ENCODE results near the gene MYO9A. TPM values are rescaled to one million over a fixed set of nuclear protein-coding genes. Genes with fewer than 3 reads are reported as not detected.

The MYO9A gene
- total RNA-seq, 2 donors from 2014 or later, result 27.1 to 30.5 TPM

DNA sequence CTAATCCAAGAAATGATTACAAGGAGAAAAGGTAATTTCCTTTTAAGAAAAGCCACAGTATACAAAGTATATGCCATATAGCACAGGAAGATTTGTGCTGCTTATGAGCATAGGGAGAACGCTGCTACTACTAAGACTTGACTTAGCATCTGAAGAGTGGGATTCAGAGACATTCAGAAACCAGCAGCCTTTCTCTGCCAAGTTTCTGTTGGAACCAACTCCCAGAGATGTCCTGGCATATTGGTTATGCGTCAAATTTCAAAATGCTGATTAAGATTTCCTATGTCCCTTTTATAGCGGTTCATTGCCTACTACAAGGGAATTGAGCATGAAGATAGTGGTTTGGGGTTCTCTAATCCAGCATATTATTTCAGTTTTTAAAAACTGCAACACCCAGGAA is 302.6 kb downstream of the MYO9A start:
- no peaks in the 10 kb centered on the region for H3K9me3 ChIP-seq (ENCODE audit: control insufficient read depth, low read length, poor library complexity, severe bottlenecking)
- H3K4me1 Mint-ChIP-seq, result no peaks in the 10 kb centered on the region
- ATAC-seq (no peak), DNase-seq (no peak)
- no peak overlapping the region for H3K4me3 Mint-ChIP-seq
- no peak overlapping the region for H3K27ac Mint-ChIP-seq
- H3K27me3 Mint-ChIP-seq, result no peaks in the 10 kb centered on the region
- no peaks in the 10 kb centered on the region for H3K36me3 Mint-ChIP-seq (ENCODE audit: low read depth)

- DNase-seq (no peak), ATAC-seq (no peak)
- H3K36me3 Mint-ChIP-seq (ENCODE audit: low read depth), result no peaks in the 10 kb centered on the region
- H3K9me3 ChIP-seq (ENCODE audit: control insufficient read depth, low read length, poor library complexity, severe bottlenecking), result no peaks in the 10 kb centered on the region
- no peak overlapping the region for H3K27ac Mint-ChIP-seq
- H3K4me3 Mint-ChIP-seq, result no peak overlapping the region
- H3K27me3 Mint-ChIP-seq, result no peaks in the 10 kb centered on the region
- no peaks in the 10 kb centered on the region for H3K4me1 Mint-ChIP-seq
Measured at GRCh38 chr15:71813723-71814470, 304.1 kb downstream of the MYO9A start.

DNA sequence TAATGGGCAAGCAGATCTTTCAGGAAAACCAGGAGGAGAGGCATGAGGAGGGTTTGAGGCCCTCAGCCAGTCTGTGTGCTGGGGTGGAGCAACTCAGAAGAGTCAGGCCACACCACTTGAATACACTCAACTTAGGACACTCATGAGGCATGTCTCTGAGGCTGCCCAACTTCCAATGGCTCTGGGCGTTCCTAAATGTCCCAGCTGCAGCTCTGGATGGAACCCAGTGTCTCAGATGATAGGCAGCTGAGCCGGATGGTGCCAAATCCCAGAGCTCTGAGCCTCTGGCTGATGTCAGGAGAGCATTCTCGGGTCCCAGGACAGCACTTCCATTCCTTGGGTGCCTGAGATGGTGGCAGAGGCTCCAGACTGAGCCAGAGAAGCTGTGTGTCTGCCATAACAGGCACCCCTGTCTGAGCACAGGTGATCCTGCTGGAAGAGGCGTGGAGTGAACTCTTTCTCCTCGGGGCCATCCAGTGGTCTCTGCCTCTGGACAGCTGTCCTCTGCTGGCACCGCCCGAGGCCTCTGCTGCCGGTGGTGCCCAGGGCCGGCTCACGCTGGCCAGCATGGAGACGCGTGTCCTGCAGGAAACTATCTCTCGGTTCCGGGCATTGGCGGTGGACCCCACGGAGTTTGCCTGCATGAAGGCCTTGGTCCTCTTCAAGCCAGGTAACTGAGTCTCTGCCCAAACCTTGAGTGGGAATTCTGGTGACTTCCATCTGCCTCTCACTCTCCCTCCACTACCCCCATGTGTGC is 304.8 kb downstream of the MYO9A start:
- Mint-ChIP-seq H3K4me3 (no peak overlapping the region), H3K27ac (no peak overlapping the region), H3K27me3 (peaks cover 4% of the 10 kb centered on the region)

DNA sequence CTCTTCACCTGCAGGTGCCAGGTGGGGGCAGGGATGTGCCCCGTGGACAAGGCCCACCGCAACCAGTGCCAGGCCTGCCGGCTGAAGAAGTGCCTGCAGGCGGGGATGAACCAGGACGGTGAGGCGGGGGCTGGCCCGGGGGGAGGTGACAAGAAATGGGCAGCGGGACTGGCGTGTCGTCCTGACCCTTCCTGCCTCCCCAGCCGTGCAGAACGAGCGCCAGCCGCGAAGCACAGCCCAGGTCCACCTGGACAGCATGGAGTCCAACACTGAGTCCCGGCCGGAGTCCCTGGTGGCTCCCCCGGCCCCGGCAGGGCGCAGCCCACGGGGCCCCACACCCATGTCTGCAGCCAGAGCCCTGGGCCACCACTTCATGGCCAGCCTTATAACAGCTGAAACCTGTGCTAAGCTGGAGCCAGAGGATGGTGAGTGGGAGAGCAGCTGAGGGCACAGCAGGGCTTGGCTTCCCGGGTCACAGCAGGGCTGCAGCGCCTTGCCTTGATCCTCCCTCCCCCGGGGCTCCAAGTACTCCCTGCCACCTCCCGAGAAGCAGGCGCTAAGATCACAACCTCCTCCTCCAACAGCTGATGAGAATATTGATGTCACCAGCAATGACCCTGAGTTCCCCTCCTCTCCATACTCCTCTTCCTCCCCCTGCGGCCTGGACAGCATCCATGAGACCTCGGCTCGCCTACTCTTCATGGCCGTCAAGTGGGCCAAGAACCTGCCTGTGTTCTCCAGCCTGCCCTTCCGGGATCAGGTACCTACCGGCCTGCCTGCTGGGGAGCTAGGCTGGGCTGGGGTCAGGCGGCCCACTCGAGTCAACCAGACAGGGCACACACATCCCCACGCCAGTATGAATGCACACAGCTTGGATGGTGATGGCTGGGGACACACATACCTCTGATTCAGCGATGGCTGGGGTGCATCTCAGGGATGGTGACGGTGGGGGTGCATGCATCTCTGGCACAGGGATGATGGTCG is 305.9 kb downstream of the MYO9A start:
- peaks cover 15% of the 10 kb centered on the region for H3K27me3 Mint-ChIP-seq
- H3K36me3 Mint-ChIP-seq (ENCODE audit: low read depth), result no peaks in the 10 kb centered on the region
- H3K4me3 Mint-ChIP-seq, result no peak overlapping the region
- no peak for ATAC-seq
- no peak for DNase-seq
- no peaks in the 10 kb centered on the region for H3K4me1 Mint-ChIP-seq
- no peaks in the 10 kb centered on the region for H3K9me3 ChIP-seq (ENCODE audit: control insufficient read depth, low read length, poor library complexity, severe bottlenecking)
- no peak overlapping the region for H3K27ac Mint-ChIP-seq

More for the DNA sequence above, 304.8 kb downstream of the MYO9A start:
- no peaks in the 10 kb centered on the region for H3K9me3 ChIP-seq (ENCODE audit: control insufficient read depth, low read length, poor library complexity, severe bottlenecking)
- ATAC-seq (no peak), DNase-seq (no peak)
- Mint-ChIP-seq H3K4me1 (no peaks in the 10 kb centered on the region), H3K36me3 (ENCODE audit: low read depth) (no peaks in the 10 kb centered on the region)

DNA sequence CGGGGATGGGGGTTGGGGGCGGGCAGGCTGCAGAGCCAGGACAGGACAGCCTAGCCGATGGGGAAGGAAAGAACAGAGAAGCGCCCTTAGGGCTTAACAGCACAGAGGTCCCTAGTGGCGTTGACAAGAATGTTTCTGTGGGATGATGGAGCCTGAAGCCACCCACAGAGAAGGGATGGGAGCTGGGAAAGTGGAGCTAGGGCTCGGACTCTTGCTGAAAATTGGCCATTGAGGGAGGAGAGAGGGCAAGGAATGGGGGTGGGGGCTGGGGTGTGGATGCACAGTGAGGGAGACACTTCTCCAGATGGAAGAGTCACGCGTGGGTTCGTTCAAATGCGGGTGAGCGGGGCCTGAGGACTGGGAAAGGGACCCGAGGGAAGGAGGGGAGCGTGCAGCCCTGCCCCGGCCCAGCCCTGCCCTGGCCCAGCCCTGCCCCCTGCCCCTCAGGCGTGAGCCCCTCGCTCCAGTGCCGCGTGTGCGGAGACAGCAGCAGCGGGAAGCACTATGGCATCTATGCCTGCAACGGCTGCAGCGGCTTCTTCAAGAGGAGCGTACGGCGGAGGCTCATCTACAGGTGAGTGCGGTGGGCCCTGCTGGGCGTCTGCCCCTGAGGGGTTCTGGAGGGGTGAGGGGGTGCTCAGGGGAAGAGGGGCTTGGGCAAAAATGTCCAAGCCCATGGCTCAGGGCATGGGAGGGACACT is 306.8 kb downstream of the MYO9A start:
- DNase-seq (no peak), ATAC-seq (no peak)
- H3K9me3 ChIP-seq (ENCODE audit: control insufficient read depth, low read length, poor library complexity, severe bottlenecking), result no peaks in the 10 kb centered on the region
- no peaks in the 10 kb centered on the region for H3K36me3 Mint-ChIP-seq (ENCODE audit: low read depth)
- no peak overlapping the region for H3K27ac Mint-ChIP-seq
- no peak overlapping the region for H3K4me3 Mint-ChIP-seq
- peaks cover 20% of the 10 kb centered on the region for H3K27me3 Mint-ChIP-seq
- H3K4me1 Mint-ChIP-seq, result no peaks in the 10 kb centered on the region

GRCh38 chr15:71810256-71811035 is 307.5 kb downstream of the MYO9A start, which contains the start of gene NR2E3:
TSS of gene NR2E3 (plus strand) at chr15:71810554. CDS start at chr15:71810744, 190 bp downstream.
- Mint-ChIP-seq H3K36me3 (ENCODE audit: low read depth) (peaks cover 2% of the 10 kb centered on the region), H3K27ac (no peak within 1 kb of the TSS), H3K4me3 (no peak within 1 kb of the TSS), H3K4me1 (no peaks in the 10 kb centered on the region), H3K27me3 (peaks cover 27% of the 10 kb centered on the region)
- DNase-seq (no peak), ATAC-seq (no peak)
- no peaks in the 10 kb centered on the region for H3K9me3 ChIP-seq (ENCODE audit: control insufficient read depth, low read length, poor library complexity, severe bottlenecking)

DNA sequence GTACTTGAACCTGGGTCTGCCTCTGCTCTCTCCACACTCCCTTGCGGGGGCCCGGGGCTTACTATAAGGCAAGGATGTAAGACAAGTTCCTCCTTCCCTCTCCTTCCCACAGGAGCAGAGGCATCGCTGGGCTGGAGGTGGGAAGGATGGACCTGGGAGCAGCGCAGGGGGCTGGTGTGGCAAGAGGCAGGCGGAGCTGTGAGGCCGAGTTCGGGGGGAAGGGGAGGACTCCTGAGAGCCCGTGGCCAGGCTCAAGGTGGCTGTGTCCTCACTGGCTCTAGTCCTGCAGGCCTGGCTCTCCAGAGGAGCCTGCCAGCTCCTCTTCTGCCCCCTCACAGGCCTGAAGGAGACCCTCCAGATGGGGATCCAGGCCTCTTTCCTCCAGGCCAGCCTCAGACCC is 308.6 kb downstream of the MYO9A start:
- Mint-ChIP-seq H3K27ac (peak overlapping the region; percentile 11), H3K4me1 (peaks cover 2% of the 10 kb centered on the region)
- ATAC-seq, result no peak

GRCh38 chr15:71808311-71809020 is 309.5 kb downstream of the MYO9A start:
- H3K4me1 Mint-ChIP-seq, result peaks cover 2% of the 10 kb centered on the region
- DNase-seq (no peak), ATAC-seq (no peak)
- H3K9me3 ChIP-seq (ENCODE audit: control insufficient read depth, low read length, poor library complexity, severe bottlenecking), result no peaks in the 10 kb centered on the region
- H3K36me3 Mint-ChIP-seq (ENCODE audit: low read depth), result peaks cover 2% of the 10 kb centered on the region
- no peak overlapping the region for H3K4me3 Mint-ChIP-seq
- peaks cover 35% of the 10 kb centered on the region for H3K27me3 Mint-ChIP-seq
- peak overlapping the region; percentile 11 for H3K27ac Mint-ChIP-seq

More for the DNA sequence above, 308.6 kb downstream of the MYO9A start:
- no peak overlapping the region for H3K4me3 Mint-ChIP-seq
- no peak for DNase-seq
- H3K9me3 ChIP-seq (ENCODE audit: control insufficient read depth, low read length, poor library complexity, severe bottlenecking), result no peaks in the 10 kb centered on the region
- H3K27me3 Mint-ChIP-seq, result peaks cover 35% of the 10 kb centered on the region
- H3K36me3 Mint-ChIP-seq (ENCODE audit: low read depth), result peaks cover 2% of the 10 kb centered on the region

DNA sequence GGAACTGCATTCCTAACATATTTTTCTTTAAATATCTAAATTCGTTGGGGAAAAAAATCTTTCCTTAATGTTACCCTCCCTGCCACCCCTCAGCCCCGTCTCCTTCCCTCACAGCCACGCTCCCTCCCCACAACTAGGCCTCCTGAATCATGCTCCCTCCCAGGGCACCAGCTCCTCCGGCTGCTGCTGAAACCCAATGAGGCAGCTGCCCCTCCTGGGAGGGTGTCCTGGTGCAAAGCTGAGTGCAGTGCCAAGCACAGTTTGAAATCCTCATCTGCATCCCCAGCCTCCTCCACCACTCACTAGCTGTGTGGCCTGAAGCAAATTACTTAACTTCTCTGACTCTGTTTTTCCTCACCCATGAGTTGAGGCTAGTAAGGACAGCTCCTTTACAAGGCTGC is 310.3 kb downstream of the MYO9A start:
- peaks cover 2% of the 10 kb centered on the region for H3K4me1 Mint-ChIP-seq
- peaks cover 40% of the 10 kb centered on the region for H3K27me3 Mint-ChIP-seq
- H3K4me3 Mint-ChIP-seq, result no peak overlapping the region
- peaks cover 2% of the 10 kb centered on the region for H3K36me3 Mint-ChIP-seq (ENCODE audit: low read depth)
- H3K9me3 ChIP-seq (ENCODE audit: control insufficient read depth, low read length, poor library complexity, severe bottlenecking), result no peaks in the 10 kb centered on the region
- ATAC-seq (no peak), DNase-seq (no peak)
- no peak overlapping the region for H3K27ac Mint-ChIP-seq

DNA sequence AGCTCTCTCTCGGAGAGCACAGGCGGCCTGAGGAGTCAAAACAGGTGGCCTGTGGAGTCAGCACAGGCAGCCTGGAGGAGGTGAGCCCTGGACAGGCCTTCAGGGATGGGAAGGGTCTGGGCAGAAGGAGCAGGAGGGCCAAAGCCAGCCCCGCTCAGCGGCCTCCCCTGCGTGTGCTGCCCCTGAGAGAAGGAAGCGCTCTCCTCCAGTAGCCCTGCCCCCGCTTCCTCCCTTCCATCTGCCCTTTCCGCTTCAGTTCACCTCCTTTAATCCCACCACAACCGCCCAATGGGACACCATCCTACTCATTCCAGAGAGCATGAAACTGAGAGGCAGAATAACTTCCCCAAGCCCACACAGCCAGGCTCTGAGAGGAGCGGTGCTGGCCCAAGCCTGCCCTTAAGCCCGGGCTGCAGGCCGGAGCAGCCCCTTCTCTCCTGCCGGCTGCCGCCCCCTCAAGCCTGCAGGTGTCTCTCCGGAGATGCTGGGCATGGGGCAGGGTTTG is 310.8 kb downstream of the MYO9A start:
- Mint-ChIP-seq H3K4me1 (peaks cover 2% of the 10 kb centered on the region), H3K36me3 (ENCODE audit: low read depth) (peaks cover 4% of the 10 kb centered on the region), H3K27me3 (peaks cover 45% of the 10 kb centered on the region), H3K4me3 (no peak overlapping the region), H3K27ac (no peak overlapping the region)
- no peaks in the 10 kb centered on the region for H3K9me3 ChIP-seq (ENCODE audit: control insufficient read depth, low read length, poor library complexity, severe bottlenecking)
- ATAC-seq (no peak), DNase-seq (no peak)

DNA sequence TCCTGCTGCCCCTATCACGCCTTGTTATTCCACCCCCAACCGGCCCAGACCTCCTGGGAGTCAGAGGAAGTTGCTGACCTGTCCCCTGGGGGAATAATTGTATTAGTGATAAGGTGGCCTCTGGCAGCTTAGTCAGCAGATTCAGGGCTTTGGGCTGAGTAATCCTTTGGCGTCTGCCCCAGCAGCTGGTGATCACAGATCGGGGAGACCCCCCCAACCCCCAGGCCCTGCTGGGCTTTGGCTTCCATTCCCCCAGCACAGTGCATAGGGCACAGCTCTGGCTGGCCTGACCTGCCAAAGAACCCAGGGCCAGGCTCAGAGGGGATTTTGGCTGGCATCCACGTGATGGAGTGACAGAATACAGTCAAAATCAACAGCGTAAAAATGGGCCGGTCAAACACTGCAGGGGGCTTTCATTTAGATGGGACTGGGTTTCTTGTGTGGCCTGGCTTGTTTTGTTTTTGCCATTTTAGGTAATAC is 311.5 kb downstream of the MYO9A start:
- DNase-seq, result no peak
- H3K27ac Mint-ChIP-seq, result no peak overlapping the region
- H3K4me3 Mint-ChIP-seq, result no peak overlapping the region
- ATAC-seq, result no peak
- no peaks in the 10 kb centered on the region for H3K9me3 ChIP-seq (ENCODE audit: control insufficient read depth, low read length, poor library complexity, severe bottlenecking)
- peaks cover 2% of the 10 kb centered on the region for H3K4me1 Mint-ChIP-seq
- H3K27me3 Mint-ChIP-seq, result peaks cover 50% of the 10 kb centered on the region
- peaks cover 4% of the 10 kb centered on the region for H3K36me3 Mint-ChIP-seq (ENCODE audit: low read depth)

All from T-helper 17 cell (primary cell).